ENCODE measurements around the gene TFPI.

TFPI gene

DNA sequence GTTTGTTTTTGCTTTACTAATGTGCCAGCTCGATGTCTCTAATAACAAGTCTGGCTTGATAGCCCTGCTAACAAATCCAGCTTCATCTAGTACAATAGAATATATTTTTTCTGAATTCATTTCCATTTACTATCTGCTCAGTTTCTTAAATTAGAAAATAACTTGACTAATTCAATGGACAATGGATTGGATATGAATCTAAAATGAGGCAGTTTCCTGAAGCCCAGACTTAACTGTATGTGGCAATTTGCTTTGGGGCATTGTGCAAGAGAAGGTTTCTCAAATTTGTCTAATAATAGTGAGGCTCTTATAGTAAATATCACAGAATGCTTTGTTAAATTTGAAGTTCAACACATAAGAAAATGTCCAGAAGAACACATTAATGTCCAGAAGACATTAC, 132.0 kb downstream of the TFPI start:
- no peak for TF ChIP-seq POLR2A (IDR thresholded peaks at IDR 0.05; ENCODE audit: low read depth, low read length)

DNA sequence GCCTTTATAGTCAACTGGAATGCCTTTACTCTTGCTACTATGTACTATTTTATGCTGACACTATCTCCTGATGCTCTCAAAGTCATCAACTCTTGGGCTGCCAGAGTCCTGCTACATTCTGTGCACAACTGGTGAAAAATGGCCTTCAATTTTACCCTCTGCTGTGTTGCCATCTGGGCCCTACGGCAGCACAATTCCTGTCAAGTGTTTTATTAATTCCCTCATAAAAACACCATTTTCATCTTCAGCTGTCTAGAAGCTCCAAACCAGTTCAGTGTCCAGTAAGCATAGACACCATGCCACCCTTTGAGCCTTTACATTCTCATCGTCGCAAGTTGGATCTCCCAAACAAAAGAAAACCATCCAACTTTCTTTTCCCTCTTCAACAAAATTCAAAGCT, 132.7 kb downstream of the TFPI start:
- DNase-seq (ENCODE audit: insufficient read length, low spot score) (no peak), FAIRE-seq (no peak)
- no peak for TF ChIP-seq POLR2A (IDR thresholded peaks at IDR 0.05; ENCODE audit: low read depth, low read length)

More for the DNA sequence above, 132.0 kb downstream of the TFPI start:
- DNase-seq (ENCODE audit: insufficient read length, low spot score) (no peak), FAIRE-seq (no peak)

DNA sequence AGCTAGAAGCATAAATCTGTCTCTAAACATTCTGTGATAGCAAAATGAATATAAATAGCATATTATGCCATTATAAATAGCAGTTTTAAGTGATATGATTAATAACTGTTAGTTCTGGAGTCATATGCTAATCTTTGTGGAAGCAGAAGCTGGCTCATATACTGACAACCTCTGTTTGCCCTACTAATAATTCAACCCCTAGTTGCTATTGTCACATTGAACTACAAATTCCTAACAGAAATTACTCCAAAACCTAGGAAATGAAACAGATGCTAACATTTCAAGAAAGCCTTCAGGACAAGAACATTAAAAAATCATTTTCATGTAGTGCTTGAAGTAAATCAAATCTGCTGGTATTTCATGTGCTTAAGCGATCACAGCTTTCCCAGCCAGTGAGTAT, 134.4 kb downstream of the TFPI start:
- DNase-seq (ENCODE audit: insufficient read length, low spot score) (no peak), FAIRE-seq (no peak)
- TF ChIP-seq POLR2A (IDR thresholded peaks at IDR 0.05; ENCODE audit: low read depth, low read length) = no peak

DNA sequence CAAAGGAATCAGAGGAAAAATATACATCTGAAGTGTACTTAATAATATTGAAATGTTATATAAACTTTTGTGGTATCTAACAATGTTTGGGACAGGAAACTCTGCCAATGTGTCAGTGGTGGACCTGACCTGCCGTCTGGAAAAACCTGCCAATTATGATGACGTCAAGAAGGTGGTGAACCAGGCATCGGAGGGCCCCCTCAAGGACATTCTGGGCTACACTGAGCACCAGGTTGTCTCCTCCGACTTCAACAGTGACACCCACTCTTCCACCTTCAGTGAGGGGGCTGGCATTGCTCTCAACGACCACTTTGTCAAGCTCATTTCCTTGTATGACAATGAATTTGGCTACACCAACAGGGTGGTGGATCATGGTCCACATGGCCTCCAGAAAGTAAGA, 138.8 kb downstream of the TFPI start:
- no peak for TF ChIP-seq POLR2A (IDR thresholded peaks at IDR 0.05; ENCODE audit: low read depth, low read length)
- FAIRE-seq (no peak), DNase-seq (ENCODE audit: insufficient read length, low spot score) (no peak)
